CD4-positive, alpha-beta T cell treated with Interleukin-4 for 4 hours (primary cell): ENCODE measurements around the gene FNDC5.
A peak's percentile ranks its signal among the peaks of the same experiment; 100 is the strongest.

ENCODE experiments used
- DNase-seq: peaks from one replicate; pipeline ENCODE4 v3.0.0-alpha.2; 2020

FNDC5 gene

GRCh38 chr1:32883338-32884031 lies 12.8 kb upstream of the FNDC5 start:
- DNase-seq, result no peak

DNA sequence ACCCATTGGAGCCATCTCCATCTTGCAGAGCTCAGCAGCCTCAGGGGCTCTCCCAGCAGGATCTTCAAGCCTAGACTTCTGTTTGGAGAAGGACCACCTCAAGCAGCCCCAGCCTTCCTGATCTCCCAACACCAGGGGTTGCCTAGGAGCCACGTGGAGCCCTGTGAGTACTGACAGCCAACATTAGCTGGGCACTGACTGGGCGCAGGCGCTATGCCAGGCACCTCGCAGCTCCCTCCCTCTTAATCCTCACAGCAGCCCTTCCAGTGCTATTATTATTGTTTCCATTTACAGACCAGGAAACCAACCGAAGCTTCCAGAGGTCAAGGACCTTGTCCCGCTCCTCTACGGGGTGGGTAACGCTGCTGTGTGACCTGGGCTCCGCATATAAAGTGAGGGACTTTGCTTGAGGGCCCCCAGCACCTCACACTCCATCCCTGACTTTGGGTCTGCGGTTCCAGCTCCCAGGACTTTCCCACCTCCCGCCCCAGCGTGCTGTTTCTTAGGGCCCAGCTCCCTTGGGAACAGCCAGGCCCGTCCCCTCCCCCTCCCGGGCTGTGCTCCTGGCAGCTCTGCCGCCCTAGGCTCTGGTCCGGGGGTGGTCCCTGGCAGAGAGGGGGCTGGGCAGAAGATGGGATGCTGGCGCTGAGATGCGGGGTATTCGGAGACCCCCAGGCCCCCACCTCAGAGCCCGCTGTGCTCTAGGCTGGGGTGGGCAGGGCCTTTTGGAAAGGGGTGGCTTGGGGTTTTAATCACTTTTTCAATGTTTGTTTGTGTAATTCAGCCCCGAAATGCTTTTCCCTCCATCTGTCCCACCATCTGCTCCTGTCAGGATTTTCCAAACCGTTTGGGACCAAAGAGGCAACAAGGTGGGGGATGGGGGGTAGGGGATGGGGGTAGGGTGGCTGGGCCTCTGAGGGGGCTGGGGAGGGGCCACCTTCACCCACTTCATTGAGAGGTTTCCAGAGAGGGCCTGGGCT lies 11.4 kb upstream of the FNDC5 start:
- no peak for DNase-seq

- DNase-seq, result no peak
These were observed 10.6 kb upstream of the FNDC5 start for GRCh38 chr1:32881291-32881690.

GRCh38 chr1:32878637-32879041 lies 7.9 kb upstream of the FNDC5 start:
- no peak for DNase-seq

DNA sequence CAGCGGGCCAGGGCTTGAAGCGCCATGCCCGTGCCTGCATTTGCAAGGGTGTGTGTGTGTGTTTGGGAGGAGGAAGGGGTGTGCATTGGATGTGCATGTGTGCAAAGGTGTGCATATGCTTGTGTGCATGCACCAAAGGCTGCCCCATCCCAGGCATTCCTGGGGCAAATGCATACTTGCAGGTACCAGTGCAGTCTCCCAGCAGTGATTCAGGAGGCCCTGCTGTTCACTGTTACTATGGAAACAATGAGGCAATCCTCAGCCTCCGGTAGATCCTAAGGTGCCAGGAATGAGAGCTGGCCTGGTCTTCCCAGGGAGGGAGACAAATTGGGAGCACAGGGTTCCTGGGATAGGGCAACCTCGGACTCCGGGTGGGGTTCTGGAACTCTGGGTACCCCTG lies 7.5 kb upstream of the FNDC5 start:
- no peak for DNase-seq

GRCh38 chr1:32877211-32878110 lies 6.7 kb upstream of the FNDC5 start:
- DNase-seq, result no peak

- peak; percentile 61 for DNase-seq
These were observed 5.9 kb upstream of the FNDC5 start for GRCh38 chr1:32876341-32877210.

DNA sequence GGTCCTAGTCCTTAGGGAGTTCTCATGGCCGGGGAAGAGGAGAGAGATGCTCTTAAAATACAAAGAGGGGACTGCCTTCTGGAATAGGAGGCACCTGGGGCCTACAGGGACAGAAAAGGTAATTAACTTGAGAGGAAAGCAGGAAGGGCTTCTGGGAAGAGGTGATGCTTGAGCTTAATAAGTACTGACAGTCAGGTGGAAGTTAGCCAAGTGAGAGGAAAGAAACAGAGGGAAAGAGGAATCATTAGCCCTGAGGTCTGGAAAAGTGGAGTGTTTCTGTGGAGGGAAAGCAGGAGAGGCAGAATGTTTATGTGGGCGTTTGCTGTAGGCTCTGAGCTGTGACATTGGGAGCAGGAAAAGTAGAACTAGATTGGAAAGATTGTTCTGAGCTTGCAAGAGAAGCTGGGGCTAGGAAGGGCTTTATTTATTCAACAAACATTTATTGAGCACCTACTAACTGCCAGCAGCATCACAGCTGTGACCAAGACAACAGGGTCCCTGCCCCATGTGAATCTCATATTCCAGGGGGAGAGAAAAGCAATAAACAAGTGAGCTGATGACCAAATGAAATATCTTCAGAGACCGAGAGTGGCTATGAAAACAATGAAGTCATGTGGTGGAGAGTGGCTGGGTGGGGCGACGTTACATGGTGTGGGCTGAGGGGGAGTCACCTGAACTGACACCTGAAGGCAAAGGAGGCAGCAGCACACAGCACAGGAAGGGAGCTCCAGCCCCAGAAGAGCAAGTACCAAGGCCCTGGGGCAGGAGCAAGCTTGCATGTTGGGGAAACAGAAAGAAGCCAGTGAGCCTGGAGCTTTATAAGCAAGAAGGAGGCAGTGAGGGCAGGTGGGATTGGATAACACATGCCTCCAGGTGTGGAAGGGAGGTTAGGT lies 4.4 kb upstream of the FNDC5 start:
- no peak for DNase-seq

- DNase-seq, result no peak
These were observed 2.8 kb upstream of the FNDC5 start for GRCh38 chr1:32873484-32873883.

GRCh38 chr1:32872192-32872460 lies 1.4 kb upstream of the FNDC5 start:
- no peak for DNase-seq

DNA sequence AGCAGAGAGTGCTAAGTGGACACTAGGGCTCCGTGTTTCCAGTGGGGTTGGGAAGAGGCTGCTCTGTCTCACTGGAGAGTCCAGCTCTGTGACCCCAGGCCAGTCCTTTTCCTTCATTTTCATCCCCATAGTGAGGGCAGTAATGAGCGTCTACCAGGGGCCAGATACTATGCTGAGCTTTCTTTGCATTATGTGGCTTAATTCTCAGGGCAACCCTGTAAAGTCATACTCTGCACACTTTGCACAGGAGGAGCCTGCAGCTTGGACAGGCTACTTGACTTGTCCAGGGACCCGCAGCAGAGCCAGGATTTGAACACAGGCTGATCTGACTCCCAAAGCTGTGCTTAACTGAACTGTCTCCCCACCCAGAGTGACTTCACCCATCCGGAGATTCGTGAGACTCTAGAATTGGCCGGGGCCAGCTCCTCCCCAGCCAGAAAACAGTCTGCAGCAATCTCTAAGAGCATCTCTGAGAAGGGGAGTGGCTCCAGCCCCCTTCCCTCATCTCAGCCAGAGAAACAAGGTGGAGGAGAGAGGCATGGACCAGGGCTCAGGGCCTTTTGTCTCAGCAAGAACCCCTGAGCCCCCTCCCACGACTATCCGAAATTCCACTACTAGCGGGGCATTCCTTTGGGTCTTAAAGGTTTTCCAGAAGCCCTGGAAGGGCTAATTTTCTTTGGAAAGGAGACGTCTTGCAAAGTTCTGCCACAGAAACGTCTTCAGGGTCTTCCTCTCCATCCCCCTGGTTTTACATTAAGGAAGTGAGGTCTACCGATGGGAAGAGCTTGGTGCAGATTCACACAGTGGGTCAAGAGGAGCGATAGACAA lies 866 bp upstream of the FNDC5 start:
- DNase-seq, result no peak

- no peak for DNase-seq
These were observed 643 bp downstream of the FNDC5 start for GRCh38 chr1:32869923-32870614.

GRCh38 chr1:32868806-32869455 lies 1.8 kb downstream of the FNDC5 start:
- DNase-seq, result no peak

GRCh38 chr1:32868085-32868484 lies 2.6 kb downstream of the FNDC5 start:
- no peak for DNase-seq

GRCh38 chr1:32867671-32868070 lies 3.0 kb downstream of the FNDC5 start:
- DNase-seq, result no peak

DNA sequence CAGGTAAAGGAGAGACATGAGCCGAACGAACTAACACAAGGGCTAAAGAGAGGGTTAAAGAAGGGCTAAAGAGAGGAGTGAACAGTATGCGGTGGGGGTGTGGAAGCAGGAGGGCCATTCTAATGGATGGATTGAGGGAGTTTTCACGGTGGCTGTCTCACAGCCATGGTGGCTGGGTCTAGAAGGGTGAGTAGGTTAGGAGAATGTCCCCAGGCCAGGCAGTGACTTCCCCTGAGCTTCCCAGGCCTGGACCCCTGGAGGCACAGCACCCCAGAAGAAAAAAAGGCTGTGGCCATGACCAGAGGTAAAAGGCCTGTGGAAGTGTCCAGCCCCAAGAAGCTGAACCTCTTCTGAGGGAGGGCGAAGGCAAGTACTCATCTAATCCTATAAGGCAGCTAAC lies 3.6 kb downstream of the FNDC5 start:
- DNase-seq, result no peak

DNA sequence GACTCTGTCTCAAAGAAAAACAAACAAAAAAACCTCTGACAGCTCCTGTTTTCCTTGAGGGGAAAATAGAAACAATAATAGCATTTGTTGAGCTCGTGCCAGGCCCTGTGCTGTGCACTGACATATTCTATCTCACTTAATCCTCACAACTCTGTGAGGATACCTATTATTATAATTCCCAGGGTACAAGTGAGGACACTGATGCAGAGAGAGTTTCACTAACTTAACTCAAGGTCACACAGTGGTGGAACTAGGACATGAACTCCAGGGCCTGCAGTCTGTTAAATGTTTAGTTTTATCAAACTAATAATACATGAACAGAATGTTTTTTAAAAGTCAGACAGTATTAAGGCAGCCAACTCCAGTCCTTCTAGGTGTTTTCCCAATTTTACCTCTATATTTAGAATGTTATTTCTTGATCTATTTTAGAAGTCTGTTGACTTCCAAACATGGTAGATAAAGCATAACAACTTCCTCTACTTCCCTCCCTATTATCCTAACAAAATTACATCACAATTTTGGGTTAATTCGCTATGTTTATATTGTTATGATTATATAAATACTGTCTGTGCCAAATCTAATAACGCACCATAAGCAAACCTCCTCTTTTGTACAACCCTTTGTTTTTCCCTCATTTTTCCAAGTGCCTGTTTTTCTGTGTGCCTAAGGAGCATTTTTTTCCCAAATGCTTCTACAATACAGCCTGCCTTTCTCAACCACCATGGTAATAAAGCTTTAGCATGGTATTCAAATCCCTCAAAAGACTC lies 4.9 kb downstream of the FNDC5 start:
- no peak for DNase-seq

- DNase-seq, result no peak
These were observed 6.2 kb downstream of the FNDC5 start for GRCh38 chr1:32864375-32865019.
